T47D (cell line): ENCODE results near the gene KMT2C.
A peak's percentile ranks its signal among the peaks of the same experiment; 100 is the strongest.

Source experiments
- DNase-seq, 2 experiments: peaks; one replicate each; pipeline versions ENCODE4 v3.0.0 to v3.0.0-alpha.2; 2011 to 2012; ENCODE audit warnings: low read depth in 1 of 2, low spot score in 1 of 2
- JUND ChIP-seq: IDR thresholded peaks from 2 replicates; pipeline ENCODE4 v1.6.1; 2012; ENCODE audit warnings: low read depth
- in situ Hi-C: cut with HindIII; loops from 2 replicates; pipeline ENCODE4 v1.10.0; 2016; ENCODE audit warnings: low sequenced_read_pairs, low pct_unique_long_range_greater_than_20kb

KMT2C gene

DNA sequence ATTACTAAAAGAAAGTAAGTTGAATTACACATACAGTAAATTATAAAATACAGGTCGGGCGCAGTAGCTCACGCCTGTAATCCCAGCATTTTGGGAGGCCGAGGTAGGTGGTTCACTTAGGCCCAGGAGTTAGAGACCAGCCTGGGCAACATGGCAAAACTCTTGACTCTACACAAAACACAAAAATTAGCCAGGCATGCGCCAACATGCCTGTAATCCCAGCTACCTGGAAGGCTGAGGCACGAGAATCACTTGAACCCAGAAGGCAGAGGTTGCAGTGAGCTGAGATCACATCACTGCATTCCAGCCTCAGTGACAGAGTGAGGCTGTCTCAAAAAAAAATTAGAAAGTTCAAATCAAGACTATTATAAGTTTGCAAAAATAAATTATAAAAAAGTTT lies 235.4 kb downstream of the KMT2C start:
- TF ChIP-seq JUND: no peak
- no peak for DNase-seq
- in situ Hi-C loops: no loop called here

- DNase-seq: no peak
- TF ChIP-seq JUND: no peak
- in situ Hi-C loops: no loop called here
These were observed 239.4 kb downstream of the KMT2C start for GRCh38 chr7:152196391-152196790.

DNA sequence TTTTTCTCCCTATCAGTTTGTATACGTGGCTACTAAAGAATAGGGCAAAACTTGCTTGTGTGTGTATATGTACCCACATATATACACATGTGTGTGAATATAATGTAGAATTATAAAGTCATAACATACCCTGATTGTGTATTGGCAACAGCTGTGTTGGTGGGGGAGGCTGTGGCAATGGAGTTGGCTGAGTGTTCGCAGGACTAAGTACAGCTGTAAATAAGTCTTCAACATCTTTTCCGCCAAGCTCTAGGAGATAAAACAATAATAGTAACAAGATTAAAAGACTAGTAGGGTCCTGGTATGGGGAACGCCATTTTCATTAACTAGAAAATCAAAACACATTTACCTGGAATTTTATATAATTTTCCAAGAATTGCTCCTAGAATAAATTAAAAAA lies 241.9 kb downstream of the KMT2C start:
- TF ChIP-seq JUND: no peak
- no peak for DNase-seq
- in situ Hi-C loops: no loop called here

DNA sequence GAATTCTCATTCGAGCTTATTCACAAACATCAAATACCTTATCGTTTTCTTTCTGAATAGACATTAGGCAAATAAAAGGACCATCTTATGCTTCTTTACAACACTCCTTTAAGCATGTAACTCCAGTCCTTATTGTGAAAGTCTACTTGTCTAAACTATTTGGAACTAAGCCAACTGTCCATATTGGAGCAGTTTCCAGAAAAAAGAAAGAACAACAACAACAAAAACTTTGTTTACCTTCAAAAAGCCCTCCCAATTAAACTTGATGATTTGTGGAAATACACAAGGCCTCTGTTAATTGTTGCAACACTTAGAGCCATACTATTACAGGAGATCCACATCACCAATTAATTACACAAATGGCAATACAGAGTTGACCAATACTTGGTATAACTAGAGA lies 246.7 kb downstream of the KMT2C start:
- no peak for TF ChIP-seq JUND
- DNase-seq: no peak
- in situ Hi-C loops: no loop called here

GRCh38 chr7:152185558-152185957 lies 250.2 kb downstream of the KMT2C start:
- no peak for DNase-seq
- TF ChIP-seq JUND: no peak
- in situ Hi-C loops: no loop called here

DNA sequence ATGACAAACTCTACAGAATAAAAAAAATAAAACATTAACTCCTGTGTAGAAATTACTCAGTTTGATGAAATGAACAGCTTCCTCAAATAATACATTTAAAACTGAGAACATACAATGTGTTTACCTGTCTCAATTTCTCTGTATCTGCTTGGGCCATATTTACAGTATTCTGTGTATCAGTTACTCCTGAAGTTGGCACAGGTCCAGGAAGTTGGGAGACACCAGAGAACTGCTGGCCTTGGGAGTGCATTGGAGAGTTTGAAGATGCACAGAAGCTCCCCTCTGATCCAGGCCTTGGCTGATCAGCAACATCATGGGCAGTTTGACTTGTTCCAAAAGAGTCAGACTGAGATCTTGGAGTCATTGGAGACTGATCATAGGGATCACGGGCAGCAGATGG lies 255.2 kb downstream of the KMT2C start:
- DNase-seq: no peak

GRCh38 chr7:152180048-152180447 lies 255.8 kb downstream of the KMT2C start:
- no peak for TF ChIP-seq JUND
- no peak for DNase-seq
- in situ Hi-C loops: no loop called here

More for the DNA sequence above, 255.2 kb downstream of the KMT2C start:
- no peak for TF ChIP-seq JUND
- in situ Hi-C loops: no loop called here

- TF ChIP-seq JUND: no peak
These were observed 257.3 kb downstream of the KMT2C start for GRCh38 chr7:152178405-152179058.

GRCh38 chr7:152177681-152178404 lies 258.0 kb downstream of the KMT2C start:
- in situ Hi-C loops: no loop called here
- no peak for TF ChIP-seq JUND
- DNase-seq: no peak

More at GRCh38 chr7:152178405-152179058, 257.3 kb downstream of the KMT2C start:
- DNase-seq: no peak
- in situ Hi-C loops: no loop called here

- in situ Hi-C loops: no loop called here
- TF ChIP-seq JUND: no peak
- DNase-seq: no peak
These were observed 259.0 kb downstream of the KMT2C start for GRCh38 chr7:152176797-152177196.

GRCh38 chr7:152173372-152174070 lies 262.3 kb downstream of the KMT2C start:
- DNase-seq: no peak
- no peak for TF ChIP-seq JUND
- in situ Hi-C loops: no loop called here

- DNase-seq: peak in 1 of 2 experiments; percentile 18
- no peak for TF ChIP-seq JUND
- in situ Hi-C loops: no loop called here
These were observed 273.5 kb downstream of the KMT2C start for GRCh38 chr7:152162287-152162686.

- DNase-seq: no peak
- TF ChIP-seq JUND: no peak
- in situ Hi-C loops: no loop called here
These were observed 274.6 kb downstream of the KMT2C start for GRCh38 chr7:152161171-152161570.
